22Rv1 (cell line): Measurements from ENCODE around the gene PDPN.

Source experiments
- ZFX ChIP-seq: fragments of 450-650 bp; IDR thresholded peaks from 2 replicates; pipeline ENCODE4 v1.6.1; 2017; ENCODE audit warnings: antibody characterized with exemption, borderline replicate concordance
- TF ChIP-seq, protein P1 (sequence below): fragments of 450-650 bp; IDR thresholded peaks from 2 replicates; pipeline ENCODE4 v1.5.1; 2017; ENCODE audit warnings: mild to moderate bottlenecking

DNA sequence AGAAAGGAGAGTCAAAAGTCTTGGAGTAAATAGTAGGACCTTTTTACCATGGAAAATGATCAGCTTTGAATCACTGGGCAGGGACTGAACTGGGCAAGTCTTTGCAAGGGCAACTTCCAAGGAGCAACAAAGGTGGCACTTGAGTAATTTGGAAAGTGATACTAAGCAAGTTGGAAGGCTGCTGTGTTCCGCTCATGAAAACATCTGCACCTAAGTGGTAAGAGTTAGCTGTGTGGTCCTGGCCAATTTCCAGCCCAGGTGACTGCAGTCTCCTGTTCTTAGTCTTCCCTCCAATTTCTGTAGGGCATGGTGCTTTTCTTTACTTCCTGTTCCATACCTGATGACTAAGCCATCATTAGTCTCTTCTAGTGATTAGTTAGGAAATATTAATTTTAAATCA is 80.8 kb downstream of the PDPN start:
- TF ChIP-seq, protein P1, sequence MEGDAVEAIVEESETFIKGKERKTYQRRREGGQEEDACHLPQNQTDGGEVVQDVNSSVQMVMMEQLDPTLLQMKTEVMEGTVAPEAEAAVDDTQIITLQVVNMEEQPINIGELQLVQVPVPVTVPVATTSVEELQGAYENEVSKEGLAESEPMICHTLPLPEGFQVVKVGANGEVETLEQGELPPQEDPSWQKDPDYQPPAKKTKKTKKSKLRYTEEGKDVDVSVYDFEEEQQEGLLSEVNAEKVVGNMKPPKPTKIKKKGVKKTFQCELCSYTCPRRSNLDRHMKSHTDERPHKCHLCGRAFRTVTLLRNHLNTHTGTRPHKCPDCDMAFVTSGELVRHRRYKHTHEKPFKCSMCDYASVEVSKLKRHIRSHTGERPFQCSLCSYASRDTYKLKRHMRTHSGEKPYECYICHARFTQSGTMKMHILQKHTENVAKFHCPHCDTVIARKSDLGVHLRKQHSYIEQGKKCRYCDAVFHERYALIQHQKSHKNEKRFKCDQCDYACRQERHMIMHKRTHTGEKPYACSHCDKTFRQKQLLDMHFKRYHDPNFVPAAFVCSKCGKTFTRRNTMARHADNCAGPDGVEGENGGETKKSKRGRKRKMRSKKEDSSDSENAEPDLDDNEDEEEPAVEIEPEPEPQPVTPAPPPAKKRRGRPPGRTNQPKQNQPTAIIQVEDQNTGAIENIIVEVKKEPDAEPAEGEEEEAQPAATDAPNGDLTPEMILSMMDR: no peak
- TF ChIP-seq ZFX: no peak
